GM18867 (cell line): ENCODE data around the gene SIRT6.
"Not testable (repeated sequence)": the region's sequence is repeated elsewhere in the genome, so short reads cannot be mapped to it uniquely, and the experiment has no call there.

Experiments used
- ATAC-seq: cut with Tn5 transposase; IDR thresholded peaks from one replicate; pipeline ENCODE4 v1.9.1; 2021; ENCODE audit warnings: mild to moderate bottlenecking, moderate library complexity; ENCODE audit not compliant: unreplicated experiment

SIRT6 gene

DNA sequence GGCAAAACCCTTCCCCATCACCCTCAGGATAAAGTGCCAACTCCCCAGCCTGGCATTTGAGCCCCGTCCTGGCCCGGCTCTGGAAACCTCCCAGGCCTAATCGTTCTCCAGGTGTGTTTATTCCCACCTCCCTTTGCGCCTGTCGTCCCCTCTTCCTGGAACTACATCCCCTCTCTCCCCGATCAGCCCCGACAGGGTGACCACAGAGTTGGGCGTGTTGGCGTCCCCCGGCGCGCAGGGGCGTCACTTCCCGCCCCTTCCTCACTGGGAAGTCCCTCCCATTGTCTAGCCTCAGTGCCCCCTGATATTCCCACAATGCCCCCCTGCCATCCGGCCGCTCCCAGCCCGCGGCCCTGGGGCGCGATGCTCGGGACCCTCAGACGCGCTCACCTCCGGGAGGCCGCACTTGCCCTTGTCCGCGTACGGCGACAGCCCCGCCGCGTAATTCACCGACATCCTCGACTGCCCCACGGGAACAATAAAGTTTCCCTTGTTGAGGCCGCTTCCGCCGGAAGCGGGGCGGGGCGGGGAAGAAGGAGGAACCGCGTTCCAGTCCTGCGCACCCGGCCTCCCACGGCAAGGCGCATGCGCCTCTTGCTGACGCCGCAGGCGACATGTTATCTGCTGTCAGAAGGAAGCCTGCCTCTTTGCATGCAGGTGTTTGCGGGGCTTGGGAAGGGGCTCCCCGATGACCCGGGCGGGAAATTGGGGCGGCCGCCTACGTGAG lies at the start of gene SIRT6, which contains the start of gene ANKRD24:
Gene SIRT6, minus strand, starts transcription at position 480 of the 727 bp plus-strand sequence. Its CDS starts 24 bp downstream, at position 456.
Gene ANKRD24, plus strand, starts transcription at position 606 of the 727 bp plus-strand sequence. CDS start 3,737 bp downstream, outside the sequence.
- ATAC-seq, result peak; percentile 66

DNA sequence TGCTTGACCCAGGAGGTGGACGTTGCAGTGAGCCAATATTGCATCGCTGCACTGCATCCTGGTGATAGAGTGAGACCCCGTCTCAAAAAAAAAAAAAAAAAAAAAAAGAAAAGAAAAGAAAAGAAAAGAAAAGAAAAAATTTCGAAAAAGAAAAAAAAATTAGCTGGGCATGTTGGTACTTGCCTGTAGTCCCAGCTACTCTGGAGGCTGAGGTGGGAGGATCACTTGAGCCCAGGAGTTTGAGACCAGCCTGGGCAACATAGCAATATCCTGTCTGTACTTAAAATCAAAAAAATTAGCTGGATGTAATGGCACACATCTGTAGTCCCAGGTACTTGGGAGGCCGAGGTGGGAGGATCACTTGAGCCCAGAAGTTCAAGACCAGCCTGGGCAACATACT lies 49.8 kb upstream of the SIRT6 start:
- not testable (repeated sequence) for ATAC-seq

- not testable (repeated sequence) for ATAC-seq
Observed at GRCh38 chr19:4231521-4231920, 49.2 kb upstream of the SIRT6 start.

DNA sequence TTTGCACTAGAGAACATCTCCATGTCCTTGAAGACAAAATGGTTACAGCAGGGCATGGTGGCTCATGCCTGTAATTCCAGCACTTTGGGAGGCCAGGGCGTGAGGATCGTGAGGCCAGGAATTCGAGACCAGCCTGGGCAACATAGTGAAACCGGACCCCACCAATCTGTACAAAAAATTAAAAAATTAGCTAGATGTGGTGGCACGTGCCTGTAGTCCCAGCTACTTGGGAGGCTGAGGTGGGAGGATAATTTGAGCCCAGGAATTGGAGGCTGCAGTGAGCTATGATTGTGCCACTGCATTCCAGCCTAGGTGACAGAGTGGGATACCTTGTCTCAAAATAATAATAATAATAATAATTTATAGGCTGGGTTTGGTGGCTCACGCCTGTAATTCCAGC lies 47.9 kb upstream of the SIRT6 start:
- not testable (repeated sequence) for ATAC-seq

GRCh38 chr19:4229179-4229931 lies 47.0 kb upstream of the SIRT6 start, which contains the start of gene EBI3:
Gene EBI3, plus strand, starts transcription at chr19:4229523. Its CDS starts 28 bp downstream, at chr19:4229551.
- no peak for ATAC-seq

DNA sequence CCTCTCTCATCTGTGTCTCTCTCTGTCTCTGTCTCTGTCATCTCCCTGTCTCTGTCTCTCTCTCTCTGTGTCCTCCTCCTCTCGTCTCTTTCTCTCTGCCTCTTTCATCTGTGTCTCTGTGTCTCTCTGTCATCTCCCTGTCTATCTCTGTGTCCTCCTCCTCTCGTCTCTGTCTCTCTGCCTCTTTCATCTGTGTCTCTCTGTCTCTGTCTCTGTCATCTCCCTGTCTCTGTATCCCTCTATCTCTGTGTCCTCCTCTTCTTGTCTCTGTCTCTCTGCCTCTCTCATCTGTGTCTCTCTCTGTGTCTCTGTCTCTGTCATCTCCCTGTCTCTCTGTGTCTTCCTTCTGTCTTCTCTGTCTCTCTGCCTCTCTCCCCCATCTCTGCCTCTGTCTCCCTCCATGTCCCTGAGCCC lies 46.4 kb upstream of the SIRT6 start:
- ATAC-seq, result no peak

- ATAC-seq, result no peak
Observed at GRCh38 chr19:4227771-4228170, 45.4 kb upstream of the SIRT6 start.

DNA sequence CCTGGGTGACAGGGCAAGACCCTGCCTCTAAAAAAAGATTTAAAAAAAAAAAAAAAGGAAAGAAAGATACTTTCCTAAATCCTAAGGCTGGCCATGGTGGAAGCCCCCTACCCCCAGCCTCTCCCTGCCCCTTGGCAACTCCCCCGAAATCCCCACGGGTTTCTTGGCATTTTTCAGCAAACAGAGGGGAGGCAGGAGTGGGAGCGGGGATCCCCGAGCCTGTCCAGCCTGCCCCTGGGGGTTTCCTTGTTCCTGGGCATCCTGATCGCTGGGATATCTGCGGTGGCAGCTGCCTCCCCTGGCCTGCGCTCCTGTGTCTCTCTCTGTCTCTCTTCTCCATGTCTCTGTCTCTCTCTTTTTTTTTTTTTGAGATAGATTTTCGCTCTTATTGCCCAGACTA lies 43.5 kb upstream of the SIRT6 start:
- no peak for ATAC-seq

DNA sequence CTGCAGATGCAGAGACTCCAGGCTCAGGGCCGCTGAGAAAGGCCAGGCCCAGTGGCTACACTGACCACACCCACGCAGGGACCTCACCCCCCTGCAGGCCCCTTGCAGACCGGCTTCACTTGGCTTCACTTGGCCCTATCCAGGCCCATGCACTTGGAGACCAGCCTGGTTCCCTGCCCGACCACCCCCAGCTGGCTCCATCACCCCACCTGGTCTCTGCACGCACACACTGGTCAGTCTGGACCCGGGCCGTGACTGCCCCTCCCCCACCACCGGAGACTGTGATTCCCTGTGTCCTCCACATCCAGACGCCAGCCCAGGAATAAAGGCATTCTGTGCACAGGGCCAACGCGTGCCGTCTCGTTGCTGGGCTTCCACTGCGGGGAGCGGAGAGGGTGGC lies 42.1 kb upstream of the SIRT6 start:
- ATAC-seq, result no peak

DNA sequence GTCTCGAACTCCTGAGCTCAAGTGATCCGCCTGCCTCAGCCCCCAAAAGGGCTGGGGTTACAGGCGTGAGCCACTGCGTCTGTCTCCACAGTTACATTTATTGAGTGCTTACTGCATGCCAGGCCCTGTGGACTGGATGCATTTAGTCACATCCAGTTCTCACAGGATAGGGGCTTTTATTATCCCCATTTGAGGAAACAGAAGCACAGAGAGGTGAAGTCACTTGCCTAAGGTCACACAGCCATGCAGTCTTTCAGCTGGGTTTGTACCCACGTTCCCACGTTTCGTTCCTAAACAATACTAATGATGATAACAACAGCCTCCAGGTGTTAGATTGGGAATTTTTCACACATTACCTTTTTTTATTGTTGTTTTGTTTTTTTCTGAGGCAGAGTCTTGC lies 37.8 kb upstream of the SIRT6 start:
- no peak for ATAC-seq

DNA sequence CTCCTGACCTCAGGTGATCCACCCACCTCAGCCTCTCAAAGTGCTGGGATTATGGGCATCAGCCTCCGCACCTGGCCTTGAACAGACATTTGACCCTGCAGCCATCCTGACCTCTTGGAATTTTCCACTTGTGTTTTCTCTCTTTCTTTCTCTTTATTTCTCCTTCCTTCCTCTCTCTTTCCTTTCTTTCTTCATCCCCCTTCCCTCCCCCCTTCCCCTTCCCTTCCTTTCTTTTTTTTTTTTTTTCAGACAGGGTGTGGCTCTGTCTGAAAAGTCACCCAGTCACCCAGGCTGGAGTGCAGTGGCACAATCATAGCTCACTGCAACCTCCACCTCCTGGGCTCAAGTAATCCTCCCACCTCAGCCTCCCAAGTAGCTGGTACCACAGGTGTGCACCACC lies 36.2 kb upstream of the SIRT6 start:
- not testable (repeated sequence) for ATAC-seq

DNA sequence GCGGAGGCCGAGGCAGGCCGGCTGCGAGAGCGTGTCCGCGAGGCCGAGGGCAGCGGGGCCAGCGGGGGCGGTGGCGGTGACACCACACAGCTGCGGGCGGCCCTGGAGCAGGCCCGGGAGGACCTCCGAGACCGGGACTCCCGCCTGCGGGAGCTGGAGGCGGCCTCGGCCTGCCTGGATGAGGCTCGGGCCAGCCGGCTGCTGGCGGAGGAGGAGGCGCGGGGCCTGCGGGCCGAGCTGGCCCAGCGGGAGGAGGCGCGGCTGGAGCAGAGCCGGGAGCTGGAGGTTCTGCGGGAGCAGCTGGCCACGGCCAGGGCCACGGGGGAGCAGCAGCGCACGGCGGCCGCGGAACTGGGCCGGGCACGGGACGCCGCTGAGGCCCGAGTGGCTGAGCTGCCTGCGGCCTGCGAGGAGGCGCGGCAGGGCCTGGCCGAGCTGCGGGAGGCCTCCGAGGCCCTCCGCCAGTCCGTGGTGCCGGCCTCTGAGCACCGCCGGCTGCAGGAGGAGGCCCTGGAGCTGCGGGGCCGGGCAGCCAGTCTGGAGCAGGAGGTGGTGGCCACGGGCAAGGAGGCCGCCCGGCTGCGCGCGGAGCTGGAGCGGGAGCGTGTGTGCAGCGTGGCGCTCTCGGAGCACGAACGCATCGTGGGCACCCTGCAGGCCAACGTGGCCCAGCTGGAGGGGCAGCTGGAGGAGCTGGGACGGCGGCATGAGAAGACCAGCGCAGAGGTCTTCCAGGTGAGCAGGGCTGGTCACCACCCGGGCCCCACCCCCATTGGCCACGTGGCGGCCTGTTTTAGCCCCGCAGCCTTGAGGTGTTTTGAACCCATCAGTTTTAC lies 35.3 kb upstream of the SIRT6 start:
- no peak for ATAC-seq

- ATAC-seq, result no peak
Observed at GRCh38 chr19:4216846-4217245, 34.5 kb upstream of the SIRT6 start.

DNA sequence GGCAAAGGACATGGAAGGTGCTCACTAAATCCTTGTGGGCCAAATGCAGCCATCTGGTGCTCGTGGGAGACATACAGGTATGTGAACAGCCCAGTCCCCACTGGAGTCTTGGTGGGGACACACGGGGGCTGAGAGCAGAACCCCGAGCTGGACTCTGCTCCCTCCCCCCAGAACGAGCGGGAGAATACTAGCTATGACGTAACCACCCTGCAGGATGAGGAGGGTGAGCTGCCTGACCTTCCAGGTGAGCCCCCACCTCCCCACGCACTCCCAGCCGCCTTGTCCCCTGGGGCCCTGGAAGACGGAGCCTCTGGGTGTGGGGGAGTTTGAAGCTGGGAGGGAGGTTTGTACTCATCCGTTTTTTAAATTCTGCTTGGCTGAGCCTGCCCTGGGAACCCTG lies 33.4 kb upstream of the SIRT6 start:
- no peak for ATAC-seq

- no peak for ATAC-seq
Observed at GRCh38 chr19:4213116-4213515, 30.8 kb upstream of the SIRT6 start.

DNA sequence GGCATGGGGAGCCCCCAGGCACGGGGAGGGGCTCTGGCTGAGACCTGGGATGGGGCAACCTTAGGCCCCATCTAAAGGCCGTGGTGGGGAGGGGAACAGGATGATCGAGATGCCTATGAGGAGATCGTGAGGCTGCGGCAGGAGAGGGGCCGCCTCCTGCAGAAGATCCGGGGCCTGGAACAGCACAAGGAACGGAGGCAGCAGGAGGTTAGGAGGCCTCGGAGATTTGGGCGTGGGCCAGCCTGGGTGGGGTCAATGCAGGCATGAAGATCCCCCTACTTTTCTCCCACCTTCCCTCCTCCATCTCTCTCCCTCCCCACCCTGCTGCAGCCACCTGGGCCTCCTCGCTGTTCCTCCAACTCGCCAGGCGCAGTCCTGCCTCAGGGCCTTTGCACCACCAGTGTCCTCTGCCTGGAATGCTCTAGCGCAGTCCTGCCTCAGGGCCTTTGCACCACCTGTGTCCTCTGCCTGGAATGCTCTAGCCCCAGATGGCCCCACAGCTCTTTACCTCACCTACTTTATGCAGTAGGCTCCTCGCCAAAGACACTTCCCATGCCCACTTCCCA lies 27.9 kb upstream of the SIRT6 start:
- ATAC-seq, result no peak

DNA sequence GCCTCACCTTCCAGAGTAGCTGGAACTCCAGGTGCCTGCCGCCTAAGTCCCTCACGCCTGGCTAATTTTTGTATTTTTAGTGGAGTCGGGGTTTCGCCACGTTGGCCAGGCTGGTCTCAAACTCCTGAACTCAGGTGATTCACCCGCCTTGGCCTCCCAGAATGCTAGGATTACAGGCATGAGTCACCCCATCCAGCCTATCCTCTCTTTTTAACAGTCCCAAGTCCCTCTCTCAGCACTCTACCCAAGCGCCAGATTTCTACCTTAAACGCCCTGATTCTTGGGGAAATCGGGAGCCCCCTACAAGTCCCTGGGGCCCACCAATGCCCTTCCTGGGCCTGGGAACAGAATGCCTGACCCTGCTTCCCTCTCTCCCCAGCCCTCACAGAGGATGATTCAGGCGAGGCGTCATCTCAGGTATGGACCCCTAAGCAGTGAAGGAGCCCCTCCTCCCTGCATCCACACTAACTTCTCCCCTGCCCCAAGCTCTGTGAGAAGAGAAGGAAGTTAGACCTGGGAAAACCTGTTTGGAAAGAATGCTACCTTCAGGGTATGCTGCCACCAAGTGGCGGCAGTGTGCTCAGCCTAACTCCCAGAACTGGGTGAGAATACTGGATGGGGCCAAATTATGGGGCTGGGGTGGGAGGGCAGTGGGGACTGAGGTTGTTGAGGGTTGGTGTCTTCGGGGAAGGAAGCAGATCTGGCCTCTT lies 26.2 kb upstream of the SIRT6 start:
- ATAC-seq, result no peak

GRCh38 chr19:4206818-4207484 lies 24.6 kb upstream of the SIRT6 start:
- no peak for ATAC-seq

- ATAC-seq, result no peak
Observed at GRCh38 chr19:4201798-4202197, 19.4 kb upstream of the SIRT6 start.
